Brain microvascular endothelial cell (primary cell): ENCODE results near the gene LRRTM1.

Source experiments
- DNase-seq: peaks from one replicate; pipeline ENCODE4 v3.0.0-alpha.2; 2020
- H3K27ac ChIP-seq: fragments of 250-450 bp; sonication (Bioruptor Pico); 2 replicates; pipeline ENCODE4 v1.5.1; 2020; ENCODE audit warnings: mild to moderate bottlenecking, moderate library complexity
- H3K27me3 ChIP-seq: fragments of 250-450 bp; sonication (Bioruptor Pico); replicated peaks from 2 replicates; pipeline ENCODE4 v1.5.1; 2020; ENCODE audit warnings: mild to moderate bottlenecking
- H3K36me3 ChIP-seq: fragments of 250-450 bp; sonication (Bioruptor Pico); replicated peaks from 2 replicates; pipeline ENCODE4 v1.5.1; 2020; ENCODE audit warnings: mild to moderate bottlenecking
- H3K4me3 ChIP-seq: 2 replicates; pipeline ENCODE4 v1.5.1; 2011; ENCODE audit warnings: low read depth, mild to moderate bottlenecking, control low read depth, low read length, moderate library complexity
- in situ Hi-C: cut with HindIII; loops from 2 replicates; pipeline ENCODE4 v1.10.0; 2017; ENCODE audit warnings: low sequenced_read_pairs, low pct_ligation_motif_present
- TF ChIP-seq, protein P1 (sequence below): IDR thresholded peaks from 2 replicates; pipeline ENCODE4 v1.5.1; 2011; ENCODE audit warnings: low read depth, mild to moderate bottlenecking, moderate library complexity, low read length, control low read depth, inconsistent platforms; ENCODE audit errors: missing control alignments

Gene LRRTM1

DNA sequence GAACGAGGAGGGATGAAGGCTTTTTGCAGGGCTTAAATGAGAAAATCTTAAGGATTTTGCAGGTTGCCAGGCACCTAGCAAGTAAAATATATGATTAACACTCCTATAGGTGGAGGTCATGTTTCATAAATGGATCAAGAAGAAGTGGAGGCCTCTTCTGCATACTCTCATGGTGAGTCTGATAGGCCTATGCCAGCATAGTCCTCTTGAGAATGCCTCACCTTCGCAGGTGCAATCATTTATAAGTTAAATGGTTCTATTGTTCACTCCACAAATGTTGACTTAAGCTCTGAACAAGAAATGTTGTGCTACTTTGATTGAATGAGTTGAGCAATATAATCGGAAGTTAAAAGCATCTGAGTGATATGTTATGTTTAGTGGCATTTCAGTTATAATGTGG is 12.1 kb downstream of the LRRTM1 start:
- in situ Hi-C loops = no loop called here
- no peak for DNase-seq

DNA sequence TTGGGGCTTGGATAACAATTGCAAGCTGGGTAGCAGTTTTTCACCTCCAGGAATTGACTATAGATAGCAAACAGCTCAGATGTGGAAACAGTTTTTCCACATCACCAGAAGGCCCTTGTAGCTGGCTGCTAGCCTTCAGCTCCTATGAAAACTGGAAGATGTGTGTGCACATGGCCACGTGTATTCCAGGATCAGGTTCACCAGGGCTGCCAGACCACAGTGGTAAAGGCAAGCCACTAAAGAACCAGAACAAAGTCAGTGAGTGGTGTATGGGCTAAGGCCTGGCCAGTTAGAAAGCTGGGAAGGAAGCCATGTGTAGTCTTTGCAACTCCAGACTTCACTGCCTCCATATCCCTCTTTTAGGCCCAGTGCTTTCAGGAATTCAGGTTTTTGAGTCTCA is 12.9 kb downstream of the LRRTM1 start:
- DNase-seq = no peak
- in situ Hi-C loops = no loop called here
- Histone ChIP-seq H3K4me3 (no peak overlapping the region), H3K36me3 (no peaks in the 10 kb centered on the region), H3K27ac (no peak overlapping the region), H3K27me3 (no peaks in the 10 kb centered on the region)
- TF ChIP-seq, protein P1, sequence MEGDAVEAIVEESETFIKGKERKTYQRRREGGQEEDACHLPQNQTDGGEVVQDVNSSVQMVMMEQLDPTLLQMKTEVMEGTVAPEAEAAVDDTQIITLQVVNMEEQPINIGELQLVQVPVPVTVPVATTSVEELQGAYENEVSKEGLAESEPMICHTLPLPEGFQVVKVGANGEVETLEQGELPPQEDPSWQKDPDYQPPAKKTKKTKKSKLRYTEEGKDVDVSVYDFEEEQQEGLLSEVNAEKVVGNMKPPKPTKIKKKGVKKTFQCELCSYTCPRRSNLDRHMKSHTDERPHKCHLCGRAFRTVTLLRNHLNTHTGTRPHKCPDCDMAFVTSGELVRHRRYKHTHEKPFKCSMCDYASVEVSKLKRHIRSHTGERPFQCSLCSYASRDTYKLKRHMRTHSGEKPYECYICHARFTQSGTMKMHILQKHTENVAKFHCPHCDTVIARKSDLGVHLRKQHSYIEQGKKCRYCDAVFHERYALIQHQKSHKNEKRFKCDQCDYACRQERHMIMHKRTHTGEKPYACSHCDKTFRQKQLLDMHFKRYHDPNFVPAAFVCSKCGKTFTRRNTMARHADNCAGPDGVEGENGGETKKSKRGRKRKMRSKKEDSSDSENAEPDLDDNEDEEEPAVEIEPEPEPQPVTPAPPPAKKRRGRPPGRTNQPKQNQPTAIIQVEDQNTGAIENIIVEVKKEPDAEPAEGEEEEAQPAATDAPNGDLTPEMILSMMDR = no peak

More for the DNA sequence above, 12.1 kb downstream of the LRRTM1 start:
- no peak overlapping the region for H3K27ac ChIP-seq
- TF ChIP-seq, protein P1 = no peak
- H3K27me3 ChIP-seq = no peaks in the 10 kb centered on the region
- no peak overlapping the region for H3K4me3 ChIP-seq
- H3K36me3 ChIP-seq = no peaks in the 10 kb centered on the region

DNA sequence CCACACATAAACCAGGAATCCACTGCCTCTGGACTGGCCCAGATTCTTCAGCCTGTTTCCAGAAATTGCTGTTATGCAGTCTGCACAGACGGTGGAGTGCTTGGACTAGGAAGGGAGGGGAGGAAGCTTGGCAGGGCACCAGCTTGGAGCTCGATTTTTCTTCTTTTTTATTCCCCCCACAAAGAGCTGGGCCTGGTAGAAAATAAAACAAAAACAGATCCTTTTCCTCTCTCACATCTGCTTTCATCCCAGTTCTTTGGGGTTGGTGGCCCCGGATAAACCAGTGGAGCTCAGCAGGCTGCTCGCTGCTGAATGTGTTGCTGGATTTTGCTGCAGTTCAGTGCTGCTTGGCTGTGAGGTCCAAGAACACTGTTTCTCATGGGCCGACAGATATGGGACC is 16.0 kb downstream of the LRRTM1 start:
- H3K27ac ChIP-seq = no peak overlapping the region
- DNase-seq = no peak
- in situ Hi-C loops = no loop called here
- H3K36me3 ChIP-seq = no peaks in the 10 kb centered on the region
- H3K4me3 ChIP-seq = no peak overlapping the region
- TF ChIP-seq, protein P1 = no peak
- no peaks in the 10 kb centered on the region for H3K27me3 ChIP-seq

DNA sequence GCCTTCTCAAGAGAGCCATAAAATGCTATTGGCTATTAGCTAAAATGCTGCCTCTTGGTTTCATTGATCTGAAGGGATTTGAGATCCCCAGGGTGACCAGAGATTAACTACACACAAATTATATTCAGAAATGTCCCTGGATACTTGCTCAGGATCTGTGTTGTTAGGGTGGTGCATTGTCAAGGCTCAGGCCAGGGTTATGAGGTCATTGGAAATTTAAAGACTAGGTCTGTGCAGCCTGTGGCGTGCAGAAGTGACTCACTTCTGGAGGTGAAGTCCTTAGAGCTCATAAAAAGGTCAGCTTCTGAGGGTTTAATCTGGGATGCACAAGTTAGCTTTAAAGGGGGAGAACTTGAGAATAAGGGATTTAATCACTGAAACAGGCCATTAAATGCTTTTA is 23.5 kb downstream of the LRRTM1 start:
- TF ChIP-seq, protein P1 = no peak
- Histone ChIP-seq H3K27me3 (no peaks in the 10 kb centered on the region), H3K27ac (no peak overlapping the region), H3K36me3 (no peaks in the 10 kb centered on the region), H3K4me3 (no peak overlapping the region)
- no peak for DNase-seq
- in situ Hi-C loops = no loop called here

DNA sequence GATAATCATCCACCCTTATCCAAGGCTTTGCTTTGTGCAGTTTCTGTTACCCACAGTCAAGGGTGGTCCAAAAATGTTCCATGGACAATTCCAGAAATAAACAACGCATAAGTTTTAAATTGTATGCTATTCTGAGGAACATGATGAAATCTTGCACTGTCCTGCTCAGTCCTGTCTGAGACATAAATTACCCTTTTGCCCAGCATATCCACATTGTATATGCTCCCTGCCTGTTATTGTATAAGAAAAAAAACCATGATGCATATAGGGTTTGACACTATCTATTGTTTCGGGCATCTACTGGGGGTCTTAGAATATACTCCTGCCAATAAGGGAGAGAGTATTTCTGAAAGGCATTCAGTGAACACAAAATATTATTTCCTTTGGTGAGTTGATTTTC is 24.0 kb downstream of the LRRTM1 start:
- Histone ChIP-seq H3K36me3 (no peaks in the 10 kb centered on the region), H3K27me3 (no peaks in the 10 kb centered on the region), H3K27ac (no peak overlapping the region), H3K4me3 (no peak overlapping the region)
- in situ Hi-C loops = no loop called here
- TF ChIP-seq, protein P1 = no peak
- DNase-seq = no peak

DNA sequence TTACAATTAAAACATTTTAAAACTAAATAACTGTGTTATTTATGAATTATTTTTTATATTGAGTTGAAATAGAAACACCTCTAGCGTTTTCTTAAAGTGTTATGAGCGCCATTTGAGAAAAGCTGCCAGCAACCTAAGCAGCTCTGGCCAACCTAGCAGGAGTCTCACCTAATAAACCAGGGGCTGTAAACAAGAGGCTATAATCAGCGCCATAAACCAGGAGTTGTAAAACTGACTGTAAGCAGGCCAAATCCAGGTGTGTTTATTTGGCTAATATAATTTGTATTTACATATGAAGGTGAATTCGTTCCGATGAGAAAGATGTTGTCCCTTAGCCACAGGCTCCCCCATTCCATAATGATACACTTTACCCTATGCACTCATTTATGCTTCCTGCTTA is 34.7 kb downstream of the LRRTM1 start:
- Histone ChIP-seq H3K27ac (no peak overlapping the region), H3K4me3 (no peak overlapping the region), H3K36me3 (no peaks in the 10 kb centered on the region), H3K27me3 (no peaks in the 10 kb centered on the region)
- no peak for DNase-seq
- TF ChIP-seq, protein P1 = no peak
- in situ Hi-C loops = no loop called here
